ENCODE data around the gene VWF. TPM values are rescaled to one million over a fixed set of nuclear protein-coding genes. Genes with fewer than 3 reads are reported as not detected.

Gene VWF
- total and polyA plus RNA-seq, 10 of the 15 experiments (the other 5 are each of a cell fraction or from before 2014, with no cell fraction given): 0.08 to 0.23 TPM; not detected in 8

- DNase-seq (ENCODE audit: low read depth, low spot score) (no peak), FAIRE-seq (no peak), ATAC-seq (no peak)
- BruUV-seq (replicated peaks): no TSS peak
- ChIA-PET POLR2A (no interaction called here), SMC1A (ENCODE audit: uncharacterized antibody, unreplicated experiment) (no interaction called here), CTCF (no interaction called here), RAD21 (ENCODE audit: unreplicated experiment) (no interaction called here)
- no peak for TF ChIP-seq MLLT1 (IDR thresholded peaks at IDR 0.05)
- peak; percentile 41 for TF ChIP-seq SUZ12 (IDR thresholded peaks at IDR 0.05; ENCODE audit: unreplicated experiment)
- intact Hi-C loops (cut with micrococcal nuclease; ENCODE audit: unreplicated experiment): no loop called here
- no peaks in the 10 kb centered on the region for H3K4me1 ChIP-seq (ENCODE audit: control insufficient read depth, insufficient read depth, low read length)
- no peak within 1 kb of the TSS for H3K4me3 ChIP-seq
- in situ Hi-C loops (cut with MboI): no loop called here
- no peak within 1 kb of the TSS for H3K9ac ChIP-seq (ENCODE audit: control insufficient read depth, insufficient read depth, low read length)
- H3K27me3 ChIP-seq (replicated peaks in 1 of 2; ENCODE audit: control insufficient read depth in 2 of 2, insufficient read depth in 2 of 2, low read length in 1 of 2): peaks cover 11 to 16% of the 10 kb centered on the region in 2 experiments
- H3K36me3 ChIP-seq (ENCODE audit: control insufficient read depth in 2 of 2, insufficient read depth in 2 of 2, low read length in 1 of 2): no peaks in the 10 kb centered on the region
- H4K20me1 ChIP-seq (ENCODE audit: control insufficient read depth, insufficient read depth): no peaks in the 10 kb centered on the region
- WGBS (ENCODE audit: insufficient coverage, insufficient replicate concordance, low lambda C conversion rate, missing lambda C conversion rate): 38% methylated on average over 32 of the region's 66 CpGs
- H3K79me2 ChIP-seq (ENCODE audit: control insufficient read depth, insufficient read depth, low read length): no peaks in the 10 kb centered on the region
- H2AFZ ChIP-seq (ENCODE audit: control insufficient read depth, low read depth, low read length): no peak within 1 kb of the TSS
- H3K27ac ChIP-seq (ENCODE audit: control insufficient read depth, insufficient read depth): no peak within 1 kb of the TSS
- no peaks in the 10 kb centered on the region for H3K9me3 ChIP-seq (replicated peaks; ENCODE audit: control insufficient read depth, insufficient read depth, low read length)
- no peak within 1 kb of the TSS for H3K4me2 ChIP-seq (ENCODE audit: control insufficient read depth, insufficient read depth)
These were observed 179.1 kb downstream of the VWF start, which contains the start of gene ANO2 for GRCh38 chr12:5945071-5946008. Gene ANO2, minus strand, starts transcription at chr12:5945259. Its CDS starts 42 bp downstream, at chr12:5945217.

- H3K9me3 ChIP-seq (replicated peaks; ENCODE audit: control insufficient read depth, insufficient read depth, low read length): no peaks in the 10 kb centered on the region
- in situ Hi-C loops (cut with MboI): no loop called here
- CTCF ChIA-PET: no interaction called here
- no TSS peak for BruUV-seq (replicated peaks)
- no peaks in the 10 kb centered on the region for H3K4me1 ChIP-seq (ENCODE audit: control insufficient read depth, insufficient read depth, low read length)
- no peak overlapping the region for H3K27ac ChIP-seq (ENCODE audit: control insufficient read depth, insufficient read depth)
- DNase-seq (ENCODE audit: low read depth, low spot score): no peak
- no peaks in the 10 kb centered on the region for H3K79me2 ChIP-seq (ENCODE audit: control insufficient read depth, insufficient read depth, low read length)
- ATAC-seq: no peak
- SMC1A ChIA-PET (ENCODE audit: uncharacterized antibody, unreplicated experiment): no interaction called here
- H3K27me3 ChIP-seq (replicated peaks in 1 of 2; ENCODE audit: control insufficient read depth in 2 of 2, insufficient read depth in 2 of 2, low read length in 1 of 2): peaks cover 11 to 16% of the 10 kb centered on the region in 2 experiments
- H3K36me3 ChIP-seq (ENCODE audit: control insufficient read depth in 2 of 2, insufficient read depth in 2 of 2, low read length in 1 of 2): no peaks in the 10 kb centered on the region
- H2AFZ ChIP-seq (ENCODE audit: control insufficient read depth, low read depth, low read length): no peak overlapping the region
- 36% methylated on average over 12 of the region's 12 CpGs for WGBS (ENCODE audit: insufficient coverage, insufficient replicate concordance, low lambda C conversion rate, missing lambda C conversion rate)
- H4K20me1 ChIP-seq (ENCODE audit: control insufficient read depth, insufficient read depth): no peaks in the 10 kb centered on the region
- POLR2A ChIA-PET: no interaction called here
- H3K9ac ChIP-seq (ENCODE audit: control insufficient read depth, insufficient read depth, low read length): no peak overlapping the region
- intact Hi-C loops (cut with micrococcal nuclease; ENCODE audit: unreplicated experiment): no loop called here
- H3K4me2 ChIP-seq (ENCODE audit: control insufficient read depth, insufficient read depth): no peak overlapping the region
- FAIRE-seq: no peak
- no peak overlapping the region for H3K4me3 ChIP-seq
- RAD21 ChIA-PET (ENCODE audit: unreplicated experiment): no interaction called here
- TF ChIP-seq CUX1 (IDR thresholded peaks at IDR 0.05; ENCODE audit: insufficient replicate concordance, low read depth, low read length) (no peak), ATF3 (IDR thresholded peaks at IDR 0.05; ENCODE audit: borderline replicate concordance, extremely low read depth, low read depth, low read length) (no peak), ZSCAN29 (IDR thresholded peaks at IDR 0.05) (no peak), NFYB (IDR thresholded peaks at IDR 0.05; ENCODE audit: insufficient read depth, low read depth, low read length) (no peak), RAD21 (IDR thresholded peaks at IDR 0.05; ENCODE audit: insufficient read depth, low read depth, low read length) (no peak), CBX5 (IDR thresholded peaks at IDR 0.05; ENCODE audit: low read depth) (no peak)
These were observed 179.8 kb downstream of the VWF start for GRCh38 chr12:5944688-5945070.
